ENCODE results near the gene ENOPH1.

ENOPH1 gene

DNA sequence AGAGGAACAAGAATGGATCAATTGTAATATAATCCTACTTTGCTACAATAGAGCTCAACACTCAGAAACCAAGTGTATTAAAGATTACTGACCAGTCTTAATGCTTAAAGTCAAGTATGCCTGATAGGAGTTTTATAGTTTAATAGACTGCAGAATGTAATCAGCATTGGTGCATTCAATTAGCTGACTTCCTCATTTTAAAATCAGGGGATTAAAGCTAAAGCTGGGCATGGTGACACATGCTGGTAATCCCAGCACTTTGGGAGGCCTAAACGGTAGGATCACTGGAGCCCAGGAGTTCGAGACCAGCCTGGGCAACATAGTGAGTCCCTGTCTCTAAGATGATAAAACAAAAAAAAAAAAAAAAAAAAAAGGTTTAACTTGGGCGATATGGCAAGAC, 10.9 kb upstream of the ENOPH1 start:
- H3K27ac ChIP-seq: no peak overlapping the region
- TF ChIP-seq, protein P1, sequence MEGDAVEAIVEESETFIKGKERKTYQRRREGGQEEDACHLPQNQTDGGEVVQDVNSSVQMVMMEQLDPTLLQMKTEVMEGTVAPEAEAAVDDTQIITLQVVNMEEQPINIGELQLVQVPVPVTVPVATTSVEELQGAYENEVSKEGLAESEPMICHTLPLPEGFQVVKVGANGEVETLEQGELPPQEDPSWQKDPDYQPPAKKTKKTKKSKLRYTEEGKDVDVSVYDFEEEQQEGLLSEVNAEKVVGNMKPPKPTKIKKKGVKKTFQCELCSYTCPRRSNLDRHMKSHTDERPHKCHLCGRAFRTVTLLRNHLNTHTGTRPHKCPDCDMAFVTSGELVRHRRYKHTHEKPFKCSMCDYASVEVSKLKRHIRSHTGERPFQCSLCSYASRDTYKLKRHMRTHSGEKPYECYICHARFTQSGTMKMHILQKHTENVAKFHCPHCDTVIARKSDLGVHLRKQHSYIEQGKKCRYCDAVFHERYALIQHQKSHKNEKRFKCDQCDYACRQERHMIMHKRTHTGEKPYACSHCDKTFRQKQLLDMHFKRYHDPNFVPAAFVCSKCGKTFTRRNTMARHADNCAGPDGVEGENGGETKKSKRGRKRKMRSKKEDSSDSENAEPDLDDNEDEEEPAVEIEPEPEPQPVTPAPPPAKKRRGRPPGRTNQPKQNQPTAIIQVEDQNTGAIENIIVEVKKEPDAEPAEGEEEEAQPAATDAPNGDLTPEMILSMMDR (conservative IDR thresholded peaks at IDR 0.05): no peak
- no peak for TF ChIP-seq ZFX (IDR thresholded peaks at IDR 0.05)

DNA sequence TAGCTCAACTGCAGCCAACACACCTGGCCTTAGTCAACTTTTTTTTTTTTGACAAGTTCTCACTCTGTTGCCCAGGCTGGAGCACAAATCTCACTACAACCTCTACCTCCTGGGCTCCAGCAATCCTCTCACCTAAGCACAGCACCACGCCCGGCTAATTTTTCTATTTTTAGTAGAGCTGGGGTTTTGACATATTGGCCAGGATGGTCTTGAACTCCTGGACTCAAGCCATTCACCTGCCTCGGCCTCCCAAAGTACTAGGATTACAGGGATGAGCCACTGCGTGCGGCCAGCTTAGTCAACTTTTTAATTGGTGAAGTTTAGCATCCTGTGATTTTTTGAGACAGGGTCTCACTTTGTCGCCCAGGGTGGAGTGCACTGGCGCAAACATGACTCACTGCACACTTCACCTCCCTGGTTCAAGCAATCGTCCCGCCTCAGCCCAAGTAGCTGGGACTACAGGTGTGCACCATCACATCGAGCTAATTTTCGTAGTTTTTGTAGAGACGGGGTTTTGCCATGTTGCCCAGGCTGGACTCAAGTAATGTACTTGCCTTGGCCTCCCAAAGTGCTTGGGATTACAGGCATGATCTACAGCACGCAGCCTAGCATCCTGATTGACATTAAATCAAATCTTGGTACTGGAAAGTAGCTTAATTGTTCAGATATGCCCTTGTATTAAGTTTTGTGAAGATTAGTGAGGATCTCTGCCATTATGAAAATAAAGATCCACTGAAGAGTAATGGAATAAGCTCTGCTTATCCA, 8.4 kb upstream of the ENOPH1 start:
- no peak for TF ChIP-seq ZFX (IDR thresholded peaks at IDR 0.05)
- TF ChIP-seq, protein P1 (conservative IDR thresholded peaks at IDR 0.05): no peak
- no peak overlapping the region for H3K27ac ChIP-seq

DNA sequence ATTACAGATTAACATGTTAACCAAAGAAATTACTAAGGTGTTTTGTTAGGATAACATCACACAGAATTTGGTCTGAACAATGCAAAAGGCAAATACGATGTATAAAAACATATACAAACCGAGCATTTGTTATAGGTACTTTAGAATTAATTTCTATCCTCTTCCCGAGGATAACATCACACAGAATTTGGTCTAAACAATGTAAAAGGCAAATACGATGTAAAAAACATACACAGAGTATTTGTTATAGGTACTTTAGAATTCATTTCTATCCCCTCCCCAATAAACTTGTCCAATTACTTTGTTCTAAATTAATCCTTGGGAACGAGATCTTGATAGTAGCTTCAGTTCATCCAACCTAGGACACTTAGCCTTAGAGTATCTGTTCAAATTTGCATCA, 7.8 kb upstream of the ENOPH1 start:
- no peak overlapping the region for H3K27ac ChIP-seq
- TF ChIP-seq, protein P1 (conservative IDR thresholded peaks at IDR 0.05): no peak
- no peak for TF ChIP-seq ZFX (IDR thresholded peaks at IDR 0.05)

DNA sequence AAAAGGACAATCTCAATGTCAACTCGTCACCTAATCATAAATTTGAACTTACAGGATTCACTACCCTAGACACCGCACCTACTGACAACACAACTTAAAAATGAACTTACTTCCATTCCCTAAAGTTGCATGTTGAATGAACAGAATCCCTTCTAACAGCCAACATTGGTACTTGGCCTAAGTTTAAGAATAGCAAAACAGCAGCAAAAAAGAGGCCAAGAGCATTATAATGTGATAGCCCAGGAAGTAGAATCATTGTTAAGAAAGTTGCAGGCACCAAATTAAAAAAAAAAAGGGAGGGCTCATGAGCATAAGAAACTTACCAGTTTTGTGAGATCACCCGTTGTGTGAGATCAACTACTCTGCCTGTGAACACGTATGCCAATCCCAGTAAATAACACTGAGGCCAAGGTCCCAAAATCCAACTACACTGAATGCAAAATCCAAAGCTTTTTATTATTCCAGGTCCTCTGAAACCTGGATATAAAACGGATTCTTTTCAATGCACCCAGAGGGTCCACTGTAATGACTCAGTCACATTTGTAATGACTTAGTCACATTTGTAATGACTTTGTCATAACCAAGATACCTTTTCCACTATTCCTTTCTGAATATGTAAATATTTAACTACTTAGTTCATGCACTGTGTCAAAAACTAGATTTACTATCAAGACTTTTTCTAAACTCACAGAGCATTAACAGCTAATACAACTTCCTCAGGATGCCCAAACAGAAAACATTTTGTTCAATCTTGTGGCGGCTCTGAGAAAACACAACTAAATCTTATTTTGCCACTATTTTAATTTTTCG, 6.9 kb upstream of the ENOPH1 start:
- H3K27ac ChIP-seq: no peak overlapping the region
- no peak for TF ChIP-seq ZFX (IDR thresholded peaks at IDR 0.05)
- TF ChIP-seq, protein P1 (conservative IDR thresholded peaks at IDR 0.05): no peak

DNA sequence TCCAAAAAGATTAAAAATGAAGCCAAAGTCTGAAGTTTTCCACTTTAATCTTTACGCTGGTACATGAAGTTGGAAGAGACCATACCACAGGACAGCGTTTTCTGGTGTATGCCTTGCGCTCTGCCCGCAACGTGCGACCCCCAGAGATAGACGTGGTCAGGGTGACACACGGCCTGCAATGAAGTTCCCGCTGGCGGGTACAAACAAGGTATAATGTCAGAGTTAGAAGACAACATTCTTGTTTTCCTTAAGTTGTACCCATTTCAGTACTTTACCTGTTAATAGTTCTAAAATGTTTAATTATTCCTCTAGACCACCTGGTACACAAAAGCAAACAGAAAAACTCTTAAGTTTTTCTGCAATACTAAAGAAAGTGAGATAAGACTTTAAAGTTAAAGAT, 4.9 kb upstream of the ENOPH1 start:
- TF ChIP-seq, protein P1 (conservative IDR thresholded peaks at IDR 0.05): no peak
- TF ChIP-seq ZFX (IDR thresholded peaks at IDR 0.05): no peak

DNA sequence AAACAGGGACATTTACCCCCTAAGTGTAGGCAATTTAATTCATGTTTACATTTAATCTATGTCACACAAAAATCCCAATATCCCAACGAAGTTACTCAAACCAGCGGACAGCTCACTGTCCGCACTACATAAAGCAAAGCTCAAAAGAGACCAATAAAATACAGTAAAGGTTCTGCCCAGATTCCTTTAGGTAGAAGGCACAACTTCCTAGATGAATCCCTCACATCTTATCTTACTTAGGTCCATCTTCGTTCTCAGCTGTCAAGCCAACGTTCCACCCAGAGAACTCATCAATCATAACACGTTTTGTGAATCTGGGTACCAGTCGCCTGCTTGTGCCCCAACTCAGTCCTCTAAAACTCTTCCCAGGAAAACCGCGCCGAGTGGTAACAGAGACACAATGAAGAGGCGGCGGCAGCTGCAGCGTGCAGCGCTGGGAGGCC, 1.8 kb upstream of the ENOPH1 start:
- TF ChIP-seq, protein P1 (conservative IDR thresholded peaks at IDR 0.05): no peak
- no peak for TF ChIP-seq ZFX (IDR thresholded peaks at IDR 0.05)
- peak overlapping the region; percentile 97 for H3K27ac ChIP-seq

More for the DNA sequence above, 4.9 kb upstream of the ENOPH1 start:
- H3K27ac ChIP-seq: no peak overlapping the region

Data from C4-2B (cell line).